IPS-18a (cell line): ENCODE measurements around the gene OR8J3.
"Not testable (repeated sequence)": the region's sequence is repeated elsewhere in the genome, so short reads cannot be mapped to it uniquely, and the experiment has no call there.

Source experiments
- H3K27ac ChIP-seq: one replicate; pipeline ENCODE4 v1.5.1; 2013; ENCODE audit warnings: low read length
- H3K27me3 ChIP-seq: one replicate; pipeline ENCODE4 v1.6.1; 2013; ENCODE audit warnings: mild to moderate bottlenecking, low read length; ENCODE audit not compliant: control insufficient read depth, insufficient read depth
- H3K36me3 ChIP-seq: one replicate; pipeline ENCODE4 v1.6.1; 2013; ENCODE audit warnings: low read depth, low read length; ENCODE audit not compliant: control insufficient read depth
- H3K4me1 ChIP-seq: one replicate; pipeline ENCODE4 v1.6.1; 2013; ENCODE audit warnings: low read depth, low read length; ENCODE audit not compliant: control insufficient read depth
- H3K4me3 ChIP-seq: one replicate; pipeline ENCODE4 v1.5.1; 2013; ENCODE audit warnings: low read length
- H3K9ac ChIP-seq: one replicate; pipeline ENCODE4 v1.6.1; 2013; ENCODE audit warnings: mild to moderate bottlenecking, low read length, moderate library complexity
- H3K9me3 ChIP-seq: one replicate; pipeline ENCODE4 v1.6.1; 2013; ENCODE audit warnings: low read depth, low read length; ENCODE audit not compliant: control insufficient read depth

The OR8J3 gene, protein sequence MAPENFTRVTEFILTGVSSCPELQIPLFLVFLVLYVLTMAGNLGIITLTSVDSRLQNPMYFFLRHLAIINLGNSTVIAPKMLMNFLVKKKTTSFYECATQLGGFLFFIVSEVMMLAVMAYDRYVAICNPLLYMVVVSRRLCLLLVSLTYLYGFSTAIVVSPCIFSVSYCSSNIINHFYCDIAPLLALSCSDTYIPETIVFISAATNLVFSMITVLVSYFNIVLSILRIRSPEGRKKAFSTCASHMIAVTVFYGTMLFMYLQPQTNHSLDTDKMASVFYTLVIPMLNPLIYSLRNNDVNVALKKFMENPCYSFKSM

DNA sequence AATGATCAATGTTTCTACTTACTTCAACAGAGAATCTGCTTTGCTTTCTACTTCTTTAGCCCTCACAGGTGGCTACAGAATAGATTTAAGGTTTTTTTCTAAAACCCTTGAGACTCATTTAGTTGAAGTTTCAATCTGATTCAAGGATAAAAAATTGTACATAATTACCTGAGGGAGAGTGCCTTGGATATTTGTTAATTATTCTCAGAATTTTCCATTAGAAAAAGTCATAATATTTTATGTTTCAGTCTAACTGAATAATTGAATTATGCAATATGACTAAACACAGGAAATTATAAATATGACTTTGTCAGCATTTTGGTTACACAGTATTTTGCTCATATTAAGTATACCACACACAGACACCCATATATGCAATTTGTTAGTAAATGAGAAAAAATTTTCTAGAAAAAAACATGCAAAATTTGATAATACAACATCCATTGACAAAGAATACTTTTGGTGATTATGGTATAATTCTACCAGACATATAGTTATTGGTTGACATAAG lies at the start of gene OR8J3:
Gene OR8J3 (minus strand): TSS at position 51 of the 511 bp plus-strand sequence. CDS start 2,483 bp downstream, outside the sequence.
- no peaks in the 10 kb centered on the region for H3K4me1 ChIP-seq
- no peak within 1 kb of the TSS for H3K9ac ChIP-seq
- H3K27me3 ChIP-seq = no peaks in the 10 kb centered on the region
- H3K4me3 ChIP-seq = no peak within 1 kb of the TSS
- no peak within 1 kb of the TSS for H3K27ac ChIP-seq
- H3K36me3 ChIP-seq = no peaks in the 10 kb centered on the region
- H3K9me3 ChIP-seq = no peaks in the 10 kb centered on the region

DNA sequence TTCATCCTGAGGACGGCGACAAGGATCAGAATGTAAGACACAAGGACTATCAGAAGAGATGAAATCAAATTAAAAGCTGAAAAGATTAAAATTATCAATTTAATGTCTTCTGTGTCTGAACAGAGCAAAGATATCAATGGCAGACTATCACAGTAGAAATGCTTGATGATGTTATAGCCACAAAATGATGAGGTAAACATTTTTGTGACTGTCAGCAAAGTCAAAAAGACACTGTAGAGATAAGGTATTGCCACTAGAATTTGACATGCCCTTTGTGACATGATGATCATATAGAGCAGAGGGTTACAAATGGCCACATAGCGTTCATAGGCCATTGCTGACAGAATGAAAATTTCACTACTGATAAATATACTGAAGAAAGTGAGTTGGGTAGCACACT lies 48.6 kb upstream of the OR8J3 start:
- H3K36me3 ChIP-seq = no peaks in the 10 kb centered on the region
- peaks cover 13% of the 10 kb centered on the region for H3K9me3 ChIP-seq
- no peaks in the 10 kb centered on the region for H3K27me3 ChIP-seq
- H3K4me1 ChIP-seq = no peaks in the 10 kb centered on the region
- H3K27ac ChIP-seq = no peak overlapping the region
- H3K4me3 ChIP-seq = no peak overlapping the region
- no peak overlapping the region for H3K9ac ChIP-seq

DNA sequence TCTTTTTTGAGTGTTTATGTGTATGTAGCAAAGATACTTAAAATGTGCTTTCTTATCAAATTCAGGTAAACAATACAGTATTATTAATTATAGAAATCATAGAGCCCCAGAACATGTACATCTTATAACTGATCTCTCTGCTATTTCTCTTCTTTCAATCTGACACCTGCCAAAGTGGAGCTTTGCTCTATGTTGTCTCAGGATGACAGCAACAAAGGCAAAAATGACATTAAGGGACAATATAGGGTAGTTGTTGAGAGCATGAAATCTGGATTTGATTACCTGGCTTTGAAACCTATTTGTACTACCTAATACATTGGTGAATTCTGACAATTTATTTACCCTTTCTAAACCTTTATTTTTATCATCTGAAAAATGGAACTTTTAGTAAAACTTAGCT lies 43.5 kb upstream of the OR8J3 start:
- Histone ChIP-seq H3K27me3 (no peaks in the 10 kb centered on the region), H3K36me3 (no peaks in the 10 kb centered on the region), H3K9ac (no peak overlapping the region), H3K27ac (no peak overlapping the region), H3K4me1 (no peaks in the 10 kb centered on the region), H3K4me3 (no peak overlapping the region), H3K9me3 (peaks cover 15% of the 10 kb centered on the region)

DNA sequence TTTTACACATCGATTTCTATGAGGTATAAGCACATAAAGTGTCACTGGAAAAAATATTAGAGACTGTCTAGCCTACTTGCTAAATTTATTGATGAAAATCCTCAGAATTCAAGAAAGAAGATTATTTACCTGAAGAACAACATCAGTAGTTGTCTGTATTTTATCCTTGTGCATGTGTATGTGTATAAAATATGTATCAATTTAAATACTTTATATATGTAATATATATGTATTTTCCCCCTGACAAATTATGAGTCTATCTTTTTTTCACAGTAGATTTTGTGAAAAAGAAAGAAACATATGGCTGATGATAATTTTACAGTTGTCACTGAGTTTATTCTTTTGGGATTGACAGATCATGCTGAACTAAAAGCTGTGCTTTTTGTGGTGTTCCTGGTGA lies 36.3 kb upstream of the OR8J3 start, which contains the start of gene OR5J2:
Gene OR5J2 (plus strand): TSS at position 301 of the 400 bp plus-strand sequence. CDS start 0 bp downstream, at position 301.
- H3K4me3 ChIP-seq = no peak within 1 kb of the TSS
- H3K27me3 ChIP-seq = no peaks in the 10 kb centered on the region
- H3K9me3 ChIP-seq = peaks cover 15% of the 10 kb centered on the region
- no peak within 1 kb of the TSS for H3K9ac ChIP-seq
- no peak within 1 kb of the TSS for H3K27ac ChIP-seq
- H3K36me3 ChIP-seq = no peaks in the 10 kb centered on the region
- no peaks in the 10 kb centered on the region for H3K4me1 ChIP-seq

DNA sequence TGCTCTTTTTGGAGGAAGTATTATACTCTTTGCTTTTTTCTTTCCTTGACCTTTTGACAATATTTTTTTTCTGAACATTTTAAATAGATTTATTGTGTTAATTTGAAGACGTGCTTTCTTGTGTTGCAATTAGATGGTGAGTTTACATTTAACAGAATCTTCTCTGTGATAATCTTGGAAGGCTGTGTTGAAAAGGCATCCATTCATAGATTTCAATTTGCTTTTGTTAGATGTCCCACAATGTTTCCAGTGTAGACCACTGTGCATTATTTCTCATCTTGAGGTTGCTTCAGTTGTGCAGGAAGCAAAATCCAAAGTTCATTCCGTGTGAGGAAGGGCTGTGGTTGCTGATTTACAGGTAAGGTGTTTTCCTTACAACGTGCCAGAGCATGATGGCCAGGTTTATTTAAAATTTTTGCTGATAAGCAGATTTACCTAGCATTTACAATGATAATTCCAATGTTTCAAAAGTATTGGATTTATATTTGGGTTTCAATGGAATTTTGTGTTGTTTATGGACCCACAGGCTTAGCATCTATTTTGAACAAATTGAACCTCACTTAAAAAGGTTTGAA lies 32.3 kb upstream of the OR8J3 start:
- no peak overlapping the region for H3K27ac ChIP-seq
- no peak overlapping the region for H3K9ac ChIP-seq
- no peaks in the 10 kb centered on the region for H3K4me1 ChIP-seq
- H3K4me3 ChIP-seq = no peak overlapping the region
- H3K9me3 ChIP-seq = no peaks in the 10 kb centered on the region
- no peaks in the 10 kb centered on the region for H3K27me3 ChIP-seq
- no peaks in the 10 kb centered on the region for H3K36me3 ChIP-seq

DNA sequence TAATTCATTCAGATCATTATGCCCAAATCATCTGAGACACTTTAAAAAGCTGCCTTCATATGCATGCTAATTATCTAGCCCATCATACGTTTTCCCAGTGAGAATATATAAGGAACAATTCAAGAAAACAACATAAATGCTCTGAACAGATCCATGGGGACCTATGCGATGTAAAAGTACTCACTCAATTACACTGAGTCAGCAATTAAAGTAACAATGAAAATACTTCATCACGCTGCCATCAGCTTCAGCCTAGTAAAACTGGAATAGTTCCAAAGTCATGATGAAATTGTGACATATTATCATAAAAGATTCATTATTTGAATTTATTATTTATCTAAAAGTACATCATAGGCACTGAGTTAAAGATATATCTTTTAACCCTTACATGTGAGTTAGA lies 23.8 kb upstream of the OR8J3 start:
- Histone ChIP-seq H3K4me1 (no peaks in the 10 kb centered on the region), H3K36me3 (no peaks in the 10 kb centered on the region), H3K27ac (no peak overlapping the region), H3K4me3 (no peak overlapping the region), H3K27me3 (no peaks in the 10 kb centered on the region), H3K9me3 (no peaks in the 10 kb centered on the region), H3K9ac (no peak overlapping the region)

DNA sequence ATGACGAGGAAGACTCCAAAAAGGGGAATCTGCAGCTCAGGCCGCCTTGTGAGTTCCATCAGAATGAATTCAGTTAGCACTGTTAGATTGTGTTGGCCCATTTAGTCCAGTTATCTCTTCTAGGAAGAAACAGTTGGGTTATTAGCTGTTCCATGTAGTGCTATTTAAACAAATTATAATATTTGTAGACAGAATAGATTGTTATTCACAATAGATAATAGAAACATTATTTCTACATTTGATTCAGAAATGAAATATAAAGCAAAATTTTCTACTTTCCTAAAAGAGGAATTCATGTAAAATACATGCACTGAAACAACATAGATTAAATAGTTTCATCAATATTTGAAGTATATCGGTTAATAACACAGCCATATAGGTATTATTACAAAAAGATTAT lies 20.2 kb upstream of the OR8J3 start, which contains the start of gene OR8K5:
Gene OR8K5 (minus strand): TSS at position 101 of the 400 bp plus-strand sequence. CDS start 0 bp downstream, at position 101.
- Histone ChIP-seq H3K36me3 (no peaks in the 10 kb centered on the region), H3K4me1 (no peaks in the 10 kb centered on the region), H3K9me3 (peaks cover 6% of the 10 kb centered on the region), H3K9ac (no peak within 1 kb of the TSS), H3K4me3 (no peak within 1 kb of the TSS), H3K27ac (no peak within 1 kb of the TSS), H3K27me3 (no peaks in the 10 kb centered on the region)

DNA sequence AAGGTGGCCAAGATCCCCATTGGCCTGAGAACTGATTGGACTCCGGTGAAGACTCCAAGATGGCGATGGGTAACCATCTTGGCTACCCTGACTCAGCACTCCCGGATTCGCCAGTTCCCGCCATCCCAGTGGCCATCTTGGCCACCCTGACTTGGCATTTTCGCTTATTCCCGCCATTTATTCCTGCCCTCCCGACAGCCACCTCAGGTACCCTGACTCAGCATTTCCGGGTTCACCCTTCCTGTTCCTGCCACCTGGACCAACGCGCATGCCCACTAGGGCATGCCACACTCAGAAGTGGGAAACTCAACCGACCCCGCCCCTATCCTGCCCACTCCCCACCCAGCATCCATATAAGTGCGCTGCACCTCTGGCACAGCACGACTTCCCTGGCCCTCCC lies 12.3 kb upstream of the OR8J3 start:
- no peak overlapping the region for H3K4me3 ChIP-seq
- H3K27ac ChIP-seq = no peak overlapping the region
- peaks cover 22% of the 10 kb centered on the region for H3K9me3 ChIP-seq
- no peaks in the 10 kb centered on the region for H3K36me3 ChIP-seq
- H3K4me1 ChIP-seq = no peaks in the 10 kb centered on the region
- H3K27me3 ChIP-seq = no peaks in the 10 kb centered on the region
- H3K9ac ChIP-seq = no peak overlapping the region

DNA sequence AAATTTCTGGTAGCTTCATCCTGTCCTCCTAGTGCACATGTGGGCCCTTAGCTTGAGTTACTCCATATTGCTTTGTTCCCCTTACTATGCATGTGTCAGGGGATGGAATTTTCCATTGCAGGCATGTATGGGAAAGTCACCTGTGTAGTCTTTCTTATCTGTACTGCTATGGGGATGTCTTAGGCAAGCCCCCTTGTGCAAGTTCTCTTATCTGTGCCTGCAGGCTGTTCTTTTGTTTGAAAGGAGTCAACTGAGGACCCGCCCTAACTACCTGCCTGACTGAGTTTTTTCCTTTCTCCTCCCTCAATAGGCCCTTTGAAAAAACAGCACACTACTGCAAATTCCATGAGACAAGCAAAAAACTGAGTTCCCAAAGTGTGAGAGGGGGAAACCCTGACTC lies 11.4 kb upstream of the OR8J3 start:
- Histone ChIP-seq H3K27me3 (no peaks in the 10 kb centered on the region), H3K4me3 (no peak overlapping the region), H3K4me1 (no peaks in the 10 kb centered on the region), H3K36me3 (no peaks in the 10 kb centered on the region), H3K9ac (no peak overlapping the region), H3K27ac (no peak overlapping the region), H3K9me3 (peaks cover 22% of the 10 kb centered on the region)

DNA sequence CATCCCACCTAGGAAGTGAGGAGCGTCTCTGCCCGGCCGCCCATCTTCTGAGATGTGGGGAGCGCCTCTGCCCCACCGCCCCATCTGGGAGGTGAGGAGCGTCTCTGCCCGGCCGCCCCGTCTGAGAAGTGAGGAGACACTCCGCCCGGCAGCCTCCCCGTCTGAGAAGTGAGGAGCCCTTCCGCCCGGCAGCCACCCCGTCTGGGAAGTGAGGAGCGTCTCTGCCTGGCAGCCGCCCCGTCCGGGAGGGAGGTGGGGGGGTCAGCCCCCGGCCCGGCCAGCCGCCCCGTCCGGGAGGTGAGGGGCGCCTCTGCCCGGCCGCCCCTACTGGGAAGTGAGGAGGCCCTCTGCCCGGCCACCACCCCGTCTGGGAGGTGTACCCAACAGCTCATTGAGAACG lies 3.7 kb upstream of the OR8J3 start:
- not testable (repeated sequence) for H3K9me3 ChIP-seq, H3K4me1 ChIP-seq, H3K9ac ChIP-seq, H3K27ac ChIP-seq, H3K4me3 ChIP-seq, H3K36me3 ChIP-seq, H3K27me3 ChIP-seq

DNA sequence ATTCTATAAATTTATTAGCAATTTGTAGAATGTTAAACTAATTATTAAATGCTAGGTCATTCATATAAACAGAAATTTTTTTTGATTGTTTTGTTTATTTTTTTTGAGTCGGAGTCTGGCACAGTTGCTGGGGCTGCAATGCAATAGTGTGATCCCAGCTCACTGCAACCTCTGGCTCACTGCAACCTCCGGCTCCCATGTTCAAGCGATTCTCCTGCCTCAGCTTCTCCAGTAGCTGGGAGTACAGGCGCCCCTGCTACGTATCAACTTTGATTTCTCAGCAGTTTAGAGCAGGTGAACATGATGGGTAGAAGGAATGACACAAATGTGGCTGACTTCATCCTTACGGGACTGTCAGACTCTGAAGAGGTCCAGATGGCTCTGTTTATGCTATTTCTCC lies 17.9 kb downstream of the OR8J3 start, which contains the start of gene OR8H3:
Gene OR8H3 (plus strand): TSS at position 301 of the 400 bp plus-strand sequence. CDS start 0 bp downstream, at position 301.
- no peaks in the 10 kb centered on the region for H3K27me3 ChIP-seq
- no peaks in the 10 kb centered on the region for H3K36me3 ChIP-seq
- no peak within 1 kb of the TSS for H3K9ac ChIP-seq

More for the DNA sequence above, 17.9 kb downstream of the OR8J3 start, which contains the start of gene OR8H3:
- Histone ChIP-seq H3K4me1 (no peaks in the 10 kb centered on the region), H3K4me3 (no peak within 1 kb of the TSS), H3K27ac (no peak within 1 kb of the TSS), H3K9me3 (no peaks in the 10 kb centered on the region)
